T-helper 1 cell treated with Interleukin-12 subunit alpha and Interleukin-12 subunit beta and Interleukin-4 antibody, amounts not matched to agents 30 ng/mL and 1 ng/mL, for 36 hours (primary cell): ENCODE results near the gene PTEN. TPM values are rescaled to one million over a fixed set of nuclear protein-coding genes. Genes with fewer than 3 reads are reported as not detected.
"Not testable (repeated sequence)": the region's sequence is repeated elsewhere in the genome, so short reads cannot be mapped to it uniquely, and the experiment has no call there.

Source experiments
- intact Hi-C: fragments of 100-400 bp; cut with micrococcal nuclease; formaldehyde crosslinking; loops from one replicate; pipeline ENCODE4 v1.15.1; 2024
- total RNA-seq: library from RNA; stranded (reverse); gene quantifications from 2 replicates; pipeline ENCODE4 v1.2.3, GENCODE V29; 2022

The PTEN gene
- total RNA-seq, 1 donor from 2014 or later: 92.3 TPM

- intact Hi-C loops: loop anchor here (5.0 to 10.0 kb wide), 2 partner anchors 65 to 1837 kb away; partner anchors contain the start of gene KIF20B
Observed at GRCh38 chr10:87867453-87867852, 4.0 kb downstream of the PTEN start.

GRCh38 chr10:87868277-87868676, 4.9 kb downstream of the PTEN start:
- intact Hi-C loops: loop anchor here (5.0 to 10.0 kb wide), 2 partner anchors 64 to 1837 kb away; partner anchors contain the start of gene KIF20B

- intact Hi-C loops: loop anchor here (5.0 to 10.0 kb wide), 2 partner anchors 63 to 1836 kb away; partner anchors contain the start of gene KIF20B
Observed at GRCh38 chr10:87869139-87869538, 5.7 kb downstream of the PTEN start.

GRCh38 chr10:87869773-87870551, 6.5 kb downstream of the PTEN start:
- intact Hi-C loops: loop anchor here (5.0 to 10.0 kb wide), 2 partner anchors 62 to 1835 kb away; partner anchors contain the start of gene KIF20B

- intact Hi-C loops: loop anchor here (1.0 kb wide), 1 partner anchor 9 kb away; no protein-coding TSS in a partner anchor
Observed at GRCh38 chr10:87872828-87873227, 9.4 kb downstream of the PTEN start.

GRCh38 chr10:87873656-87874055, 10.2 kb downstream of the PTEN start:
- intact Hi-C loops: no loop called here

- intact Hi-C loops: no loop called here
Observed at GRCh38 chr10:87875929-87876571, 12.6 kb downstream of the PTEN start.

- intact Hi-C loops: no loop called here
Observed at GRCh38 chr10:87878664-87879459, 15.4 kb downstream of the PTEN start.

GRCh38 chr10:87880336-87880735, 16.9 kb downstream of the PTEN start:
- intact Hi-C loops: loop anchor here (2.0 kb wide), 1 partner anchor 16 kb away; no protein-coding TSS in a partner anchor

- intact Hi-C loops: loop anchor here (2.0 kb wide), 1 partner anchor 17 kb away; no protein-coding TSS in a partner anchor
Observed at GRCh38 chr10:87881373-87882059, 18.1 kb downstream of the PTEN start.

GRCh38 chr10:87882555-87883294, 19.3 kb downstream of the PTEN start:
- intact Hi-C loops: no loop called here

GRCh38 chr10:87886635-87887034, 23.2 kb downstream of the PTEN start:
- intact Hi-C loops: no loop called here

GRCh38 chr10:87887146-87887545, 23.7 kb downstream of the PTEN start:
- intact Hi-C loops: no loop called here

GRCh38 chr10:87887548-87888289, 24.3 kb downstream of the PTEN start:
- intact Hi-C loops: no loop called here

GRCh38 chr10:87895430-87895829, 32.0 kb downstream of the PTEN start:
- intact Hi-C loops: no loop called here

- intact Hi-C loops: no loop called here
Observed at GRCh38 chr10:87896216-87896615, 32.8 kb downstream of the PTEN start.

GRCh38 chr10:87897957-87898356, 34.5 kb downstream of the PTEN start:
- intact Hi-C loops: not testable (repeated sequence)

- intact Hi-C loops: not testable (repeated sequence)
Observed at GRCh38 chr10:87903396-87903795, 40.0 kb downstream of the PTEN start.

- intact Hi-C loops: no loop called here
Observed at GRCh38 chr10:87913156-87913921, 49.9 kb downstream of the PTEN start.
